ENCODE data around the gene NCOA6. TPM values are rescaled to one million over a fixed set of nuclear protein-coding genes. Genes with fewer than 3 reads are reported as not detected.
"Not testable (repeated sequence)": the region's sequence is repeated elsewhere in the genome, so short reads cannot be mapped to it uniquely, and the experiment has no call there.

NCOA6 gene
- total RNA-seq, 1 donor from 2014 or later = 19.2 TPM

DNA sequence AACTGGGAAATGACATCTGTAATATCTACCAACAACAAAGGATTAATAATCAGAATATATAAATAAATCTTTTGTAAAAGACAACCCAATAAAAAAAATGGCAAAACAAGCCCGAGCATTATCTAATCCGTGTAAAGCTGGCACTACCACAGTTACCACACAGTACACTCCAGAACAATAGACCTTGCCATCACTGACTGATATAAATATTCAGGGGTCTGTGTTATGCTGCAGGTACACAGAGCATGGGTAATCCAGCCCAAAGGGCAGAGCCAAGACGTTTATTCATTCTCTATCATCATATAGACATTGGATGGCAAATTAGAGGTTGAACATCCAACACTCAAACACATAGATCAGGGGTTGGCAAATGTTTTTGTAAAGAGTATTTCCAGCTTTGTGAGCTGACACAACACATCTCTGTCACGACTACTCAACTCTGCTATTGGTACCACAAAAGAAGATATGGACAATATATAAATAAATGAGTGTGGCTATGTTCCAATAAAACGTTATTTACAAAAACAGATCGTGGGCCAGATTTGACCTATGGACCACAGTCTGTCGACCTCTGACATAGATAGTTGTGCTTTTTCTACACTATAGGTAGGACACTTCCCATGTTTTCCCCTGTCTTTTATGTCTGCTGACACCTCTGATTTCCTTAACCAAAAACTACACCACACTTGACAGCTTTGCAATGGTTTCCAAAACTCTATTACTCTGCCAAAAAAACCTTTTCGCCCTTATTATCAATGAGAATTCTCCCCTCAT is 4.5 kb downstream of the NCOA6 start:
- no peak for TF ChIP-seq POLR2A (IDR thresholded peaks at IDR 0.05)
- no peak for TF ChIP-seq POLR2AphosphoS5 (IDR thresholded peaks at IDR 0.05; ENCODE audit: insufficient read depth in 1 of 2, low read depth in 1 of 2)
- TF ChIP-seq, protein P1, sequence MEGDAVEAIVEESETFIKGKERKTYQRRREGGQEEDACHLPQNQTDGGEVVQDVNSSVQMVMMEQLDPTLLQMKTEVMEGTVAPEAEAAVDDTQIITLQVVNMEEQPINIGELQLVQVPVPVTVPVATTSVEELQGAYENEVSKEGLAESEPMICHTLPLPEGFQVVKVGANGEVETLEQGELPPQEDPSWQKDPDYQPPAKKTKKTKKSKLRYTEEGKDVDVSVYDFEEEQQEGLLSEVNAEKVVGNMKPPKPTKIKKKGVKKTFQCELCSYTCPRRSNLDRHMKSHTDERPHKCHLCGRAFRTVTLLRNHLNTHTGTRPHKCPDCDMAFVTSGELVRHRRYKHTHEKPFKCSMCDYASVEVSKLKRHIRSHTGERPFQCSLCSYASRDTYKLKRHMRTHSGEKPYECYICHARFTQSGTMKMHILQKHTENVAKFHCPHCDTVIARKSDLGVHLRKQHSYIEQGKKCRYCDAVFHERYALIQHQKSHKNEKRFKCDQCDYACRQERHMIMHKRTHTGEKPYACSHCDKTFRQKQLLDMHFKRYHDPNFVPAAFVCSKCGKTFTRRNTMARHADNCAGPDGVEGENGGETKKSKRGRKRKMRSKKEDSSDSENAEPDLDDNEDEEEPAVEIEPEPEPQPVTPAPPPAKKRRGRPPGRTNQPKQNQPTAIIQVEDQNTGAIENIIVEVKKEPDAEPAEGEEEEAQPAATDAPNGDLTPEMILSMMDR (IDR thresholded peaks at IDR 0.05) = no peak
- Histone ChIP-seq H3K9me3 (no peaks in the 10 kb centered on the region), H3K4me3 (no peak overlapping the region), H3K27ac (no peak overlapping the region), H3K36me3 (no peaks in the 10 kb centered on the region), H3K4me1 (peaks cover 77% of the 10 kb centered on the region), H3K27me3 (no peaks in the 10 kb centered on the region)
- DNase-seq (ENCODE audit: extremely low spot score in 2 of 2) = no peak
- intact Hi-C loops (cut with DNase I) = no loop called here

DNA sequence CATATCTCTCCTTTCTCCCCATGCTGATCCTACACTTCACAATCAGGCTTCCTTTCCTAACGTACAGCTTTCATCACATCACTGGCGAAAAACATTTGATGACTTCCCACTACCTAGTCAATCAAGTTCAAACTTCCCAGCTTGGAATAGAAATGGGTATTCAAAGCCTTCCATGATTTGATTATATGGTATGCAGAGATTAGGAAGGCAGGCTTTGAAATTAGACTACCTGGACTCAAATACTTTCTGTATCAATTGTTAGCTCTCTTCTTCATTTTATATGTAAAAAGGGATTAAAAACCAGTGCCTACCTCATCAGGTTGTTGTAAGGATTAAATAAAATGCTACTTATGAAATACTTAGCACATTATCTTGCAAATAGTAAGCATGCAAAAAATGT is 7.7 kb downstream of the NCOA6 start:
- no peak for TF ChIP-seq POLR2AphosphoS5 (IDR thresholded peaks at IDR 0.05; ENCODE audit: insufficient read depth in 1 of 2, low read depth in 1 of 2)

DNA sequence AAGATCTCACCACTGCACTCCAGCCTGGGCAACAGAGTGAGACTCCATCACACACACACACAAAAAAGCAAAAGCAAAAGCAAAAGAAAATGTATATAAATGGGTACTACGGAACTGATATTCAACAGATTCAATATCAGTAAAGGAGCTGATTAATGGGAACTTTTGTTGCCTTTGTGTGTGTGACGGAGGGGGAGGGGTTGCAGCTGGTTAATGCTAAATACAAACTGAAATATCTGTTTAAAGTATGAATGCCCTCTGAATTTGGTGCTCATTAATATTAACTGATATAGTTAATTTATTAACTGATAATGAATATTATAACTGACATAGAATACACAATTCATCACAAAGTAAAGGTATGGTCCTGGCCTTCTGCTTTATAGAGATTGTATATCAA is 8.4 kb downstream of the NCOA6 start:
- H3K4me1 ChIP-seq = peaks cover 64% of the 10 kb centered on the region
- no peak for DNase-seq (ENCODE audit: extremely low spot score in 2 of 2)
- H3K27me3 ChIP-seq = no peaks in the 10 kb centered on the region
- no peaks in the 10 kb centered on the region for H3K9me3 ChIP-seq
- no peak overlapping the region for H3K4me3 ChIP-seq
- H3K36me3 ChIP-seq = no peaks in the 10 kb centered on the region
- H3K27ac ChIP-seq = no peak overlapping the region
- intact Hi-C loops (cut with DNase I) = no loop called here
- TF ChIP-seq POLR2A (IDR thresholded peaks at IDR 0.05) = no peak
- TF ChIP-seq, protein P1 (IDR thresholded peaks at IDR 0.05) = no peak
- no peak for TF ChIP-seq POLR2AphosphoS5 (IDR thresholded peaks at IDR 0.05; ENCODE audit: insufficient read depth in 1 of 2, low read depth in 1 of 2)

More for the DNA sequence above, 7.7 kb downstream of the NCOA6 start:
- no peak overlapping the region for H3K27ac ChIP-seq
- intact Hi-C loops (cut with DNase I) = no loop called here
- peaks cover 64% of the 10 kb centered on the region for H3K4me1 ChIP-seq
- no peaks in the 10 kb centered on the region for H3K27me3 ChIP-seq
- no peaks in the 10 kb centered on the region for H3K36me3 ChIP-seq
- no peak overlapping the region for H3K4me3 ChIP-seq
- no peaks in the 10 kb centered on the region for H3K9me3 ChIP-seq
- no peak for DNase-seq (ENCODE audit: extremely low spot score in 2 of 2)

DNA sequence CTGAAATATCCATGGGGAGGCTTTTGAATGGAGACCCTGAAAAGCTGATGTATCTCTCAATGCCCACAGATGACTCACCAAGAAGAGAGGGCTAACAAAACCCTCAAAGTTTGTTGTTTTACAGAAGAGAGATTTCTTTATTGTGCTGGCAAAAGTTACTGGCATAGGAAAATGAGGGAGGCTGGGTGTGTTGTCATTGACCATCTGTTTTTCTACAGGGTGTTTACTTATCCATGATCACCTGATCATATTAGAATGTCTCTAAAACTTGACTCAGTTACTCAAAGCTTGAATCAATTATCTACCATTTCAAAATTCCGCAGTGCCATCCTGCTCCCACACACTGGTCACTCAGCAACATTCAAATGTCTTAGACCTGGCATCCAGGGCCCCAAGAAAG is 9.8 kb downstream of the NCOA6 start:
- TF ChIP-seq POLR2A (IDR thresholded peaks at IDR 0.05) (no peak), POLR2AphosphoS5 (IDR thresholded peaks at IDR 0.05; ENCODE audit: insufficient read depth in 1 of 2, low read depth in 1 of 2) (no peak)
- TF ChIP-seq, protein P1 (IDR thresholded peaks at IDR 0.05) = no peak
- no peak for DNase-seq (ENCODE audit: extremely low spot score in 2 of 2)
- Histone ChIP-seq H3K36me3 (no peaks in the 10 kb centered on the region), H3K4me1 (peaks cover 58% of the 10 kb centered on the region), H3K27me3 (no peaks in the 10 kb centered on the region), H3K27ac (no peak overlapping the region), H3K4me3 (no peak overlapping the region), H3K9me3 (no peaks in the 10 kb centered on the region)
- intact Hi-C loops (cut with DNase I) = no loop called here

DNA sequence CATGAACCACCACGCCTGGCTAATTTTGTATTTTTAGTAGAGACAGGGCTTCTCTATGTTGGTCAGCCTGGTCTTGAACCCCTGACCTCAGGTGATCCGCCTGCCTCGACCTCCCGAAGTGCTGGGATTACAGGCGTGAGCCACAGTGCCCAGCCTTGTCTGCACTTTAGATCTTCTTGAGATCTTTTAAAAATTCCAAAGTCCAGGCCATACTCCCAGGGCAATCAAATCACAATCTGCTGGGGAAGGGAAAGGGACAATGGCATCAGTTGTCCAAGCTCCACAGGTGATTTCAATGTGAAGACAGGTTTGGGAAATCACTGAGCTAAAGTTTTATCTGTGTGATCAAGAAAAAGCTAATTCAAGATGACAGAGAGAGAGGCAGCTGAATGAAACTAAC is 16.9 kb downstream of the NCOA6 start:
- H3K27ac ChIP-seq = no peak overlapping the region
- no peak for DNase-seq (ENCODE audit: extremely low spot score in 2 of 2)
- intact Hi-C loops (cut with DNase I) = no loop called here
- H3K4me1 ChIP-seq = peaks cover 21% of the 10 kb centered on the region
- H3K36me3 ChIP-seq = no peaks in the 10 kb centered on the region
- no peaks in the 10 kb centered on the region for H3K9me3 ChIP-seq
- H3K4me3 ChIP-seq = no peak overlapping the region
- TF ChIP-seq POLR2A (IDR thresholded peaks at IDR 0.05) (no peak), POLR2AphosphoS5 (IDR thresholded peaks at IDR 0.05; ENCODE audit: insufficient read depth in 1 of 2, low read depth in 1 of 2) (no peak)
- TF ChIP-seq, protein P1 (IDR thresholded peaks at IDR 0.05) = no peak
- no peaks in the 10 kb centered on the region for H3K27me3 ChIP-seq

DNA sequence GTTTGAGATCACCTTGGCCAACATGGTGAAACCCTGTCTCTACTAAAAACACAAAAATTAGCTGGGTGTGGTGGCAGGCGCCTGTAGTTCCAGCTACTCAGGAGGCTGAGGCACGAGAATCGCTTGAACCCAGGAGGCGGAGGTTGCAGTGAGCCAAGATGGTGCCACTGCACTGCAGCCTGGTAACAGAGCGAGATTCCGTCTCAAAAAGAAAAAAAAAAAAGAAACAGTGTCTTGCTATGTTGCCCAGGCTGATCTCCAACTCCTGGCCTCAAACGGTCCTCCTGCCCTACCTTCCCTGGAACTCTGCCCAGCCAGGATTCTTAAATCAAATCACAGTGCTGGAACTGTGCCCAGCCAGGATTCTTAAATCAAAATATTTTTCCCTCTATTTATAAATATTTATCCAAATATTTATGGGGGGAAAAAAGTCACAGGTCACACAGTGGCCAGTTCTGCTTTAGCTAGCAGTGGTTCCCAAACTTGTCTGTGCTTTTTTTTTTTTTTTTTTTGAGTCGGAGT is 17.4 kb downstream of the NCOA6 start:
- H3K9me3 ChIP-seq; intact Hi-C loops (cut with DNase I); H3K27me3 ChIP-seq; H3K4me3 ChIP-seq; H3K36me3 ChIP-seq; DNase-seq (ENCODE audit: extremely low spot score in 2 of 2); H3K27ac ChIP-seq: not testable (repeated sequence)
- peaks cover 18% of the 10 kb centered on the region for H3K4me1 ChIP-seq
